Activated T-cell treated with anti-CD3 and anti-CD28 coated beads for 24 hours (primary cell): Measurements from ENCODE around the gene CPSF4.
A peak's percentile ranks its signal among the peaks of the same experiment; 100 is the strongest.

Experiments used
- DNase-seq: peaks from one replicate; pipeline ENCODE4 v3.0.0-alpha.2; 2020; ENCODE audit warnings: low read depth

The CPSF4 gene

GRCh38 chr7:99449326-99449725 lies 10.6 kb downstream of the CPSF4 start:
- no peak for DNase-seq

- DNase-seq, result no peak
Observed at GRCh38 chr7:99451936-99452335, 13.2 kb downstream of the CPSF4 start.

GRCh38 chr7:99452541-99452940 lies 13.8 kb downstream of the CPSF4 start:
- no peak for DNase-seq

GRCh38 chr7:99453105-99453504 lies 14.4 kb downstream of the CPSF4 start:
- DNase-seq, result no peak

GRCh38 chr7:99455874-99456273 lies 17.1 kb downstream of the CPSF4 start:
- no peak for DNase-seq

- DNase-seq, result no peak
Observed at GRCh38 chr7:99456288-99456687, 17.5 kb downstream of the CPSF4 start.

GRCh38 chr7:99457050-99457649 lies 18.4 kb downstream of the CPSF4 start:
- DNase-seq, result no peak

- no peak for DNase-seq
Observed at GRCh38 chr7:99457650-99458493, 19.1 kb downstream of the CPSF4 start.

GRCh38 chr7:99459087-99459486 lies 20.3 kb downstream of the CPSF4 start:
- DNase-seq, result no peak

GRCh38 chr7:99460651-99461050 lies 21.9 kb downstream of the CPSF4 start:
- DNase-seq, result no peak

- DNase-seq, result no peak
Observed at GRCh38 chr7:99461221-99461620, 22.5 kb downstream of the CPSF4 start.

- DNase-seq, result no peak
Observed at GRCh38 chr7:99465421-99465768, 26.7 kb downstream of the CPSF4 start.

GRCh38 chr7:99468336-99468918 lies 29.7 kb downstream of the CPSF4 start:
- no peak for DNase-seq

GRCh38 chr7:99469381-99470065 lies 30.8 kb downstream of the CPSF4 start:
- DNase-seq, result no peak

GRCh38 chr7:99472561-99473314 lies 34.0 kb downstream of the CPSF4 start, which contains the start of gene ZNF789:
Gene ZNF789 (plus strand): TSS chr7:99472890. CDS start chr7:99476457, 3,567 bp downstream.
- DNase-seq, result peak; percentile 97

- DNase-seq, result no peak
Observed at GRCh38 chr7:99473315-99473596, 34.5 kb downstream of the CPSF4 start.

GRCh38 chr7:99476107-99476506 lies 37.4 kb downstream of the CPSF4 start:
- no peak for DNase-seq

- no peak for DNase-seq
Observed at GRCh38 chr7:99478464-99479440, 40.0 kb downstream of the CPSF4 start.

GRCh38 chr7:99485094-99485493 lies 46.4 kb downstream of the CPSF4 start:
- no peak for DNase-seq

- DNase-seq, result no peak
Observed at GRCh38 chr7:99489235-99489634, 50.5 kb downstream of the CPSF4 start.

GRCh38 chr7:99490878-99491277 lies 52.1 kb downstream of the CPSF4 start:
- no peak for DNase-seq
